ENCODE measurements around the gene DMGDH.

The DMGDH gene

DNA sequence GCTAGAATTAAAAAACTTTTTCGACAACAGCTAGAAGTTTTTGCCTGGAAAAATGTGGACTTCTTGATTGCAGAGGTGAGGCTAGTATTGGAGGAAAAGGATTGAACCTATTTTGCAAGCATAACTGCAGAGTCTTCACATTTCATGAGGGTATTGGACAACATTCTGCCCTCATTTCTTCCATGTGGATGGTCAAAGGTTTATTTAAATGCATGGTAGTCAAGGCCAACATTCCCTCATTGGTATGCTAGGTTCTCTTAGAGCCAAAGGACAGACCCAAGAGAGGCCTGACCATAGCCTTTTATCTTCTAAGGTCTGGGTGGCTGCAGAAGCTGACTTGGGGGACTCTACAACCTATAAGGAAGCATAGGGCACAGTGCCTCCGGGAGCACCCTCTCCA lies 11.3 kb upstream of the DMGDH start:
- TF ChIP-seq CTCF (IDR thresholded peaks at IDR 0.05), result no peak

DNA sequence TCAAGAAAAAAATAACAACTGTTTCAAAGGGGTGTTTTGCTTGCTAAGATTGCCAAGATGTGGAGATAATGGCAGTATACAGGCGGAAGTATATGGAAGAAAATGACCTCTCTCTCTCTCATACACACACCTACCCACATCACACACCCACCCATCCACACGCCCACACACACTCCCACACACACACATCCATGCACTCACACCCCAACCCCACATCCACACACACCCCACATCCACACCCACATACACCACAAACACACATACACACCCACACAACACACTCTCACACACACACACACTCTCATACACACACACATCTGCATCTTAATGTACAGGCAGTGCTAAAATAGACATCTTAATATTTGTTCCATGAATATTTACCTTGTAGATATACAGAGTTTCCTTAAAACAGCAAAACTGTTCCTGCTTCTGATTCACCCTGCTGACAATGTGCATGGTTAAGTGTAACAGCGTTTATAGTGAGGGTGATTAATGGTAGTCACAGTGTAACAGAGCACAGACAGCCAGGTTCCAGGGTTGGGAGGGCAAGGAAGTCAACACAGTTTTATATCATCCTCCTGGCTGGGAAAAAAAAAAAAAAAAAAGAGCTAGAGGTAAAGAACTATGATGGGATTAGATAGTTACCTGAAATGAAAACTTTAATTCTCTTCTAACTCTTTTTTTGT lies 8.3 kb upstream of the DMGDH start:
- TF ChIP-seq CTCF (IDR thresholded peaks at IDR 0.05), result no peak

- no peak for TF ChIP-seq CTCF (IDR thresholded peaks at IDR 0.05)
These were observed 7.3 kb upstream of the DMGDH start for GRCh38 chr5:79076819-79077218.

DNA sequence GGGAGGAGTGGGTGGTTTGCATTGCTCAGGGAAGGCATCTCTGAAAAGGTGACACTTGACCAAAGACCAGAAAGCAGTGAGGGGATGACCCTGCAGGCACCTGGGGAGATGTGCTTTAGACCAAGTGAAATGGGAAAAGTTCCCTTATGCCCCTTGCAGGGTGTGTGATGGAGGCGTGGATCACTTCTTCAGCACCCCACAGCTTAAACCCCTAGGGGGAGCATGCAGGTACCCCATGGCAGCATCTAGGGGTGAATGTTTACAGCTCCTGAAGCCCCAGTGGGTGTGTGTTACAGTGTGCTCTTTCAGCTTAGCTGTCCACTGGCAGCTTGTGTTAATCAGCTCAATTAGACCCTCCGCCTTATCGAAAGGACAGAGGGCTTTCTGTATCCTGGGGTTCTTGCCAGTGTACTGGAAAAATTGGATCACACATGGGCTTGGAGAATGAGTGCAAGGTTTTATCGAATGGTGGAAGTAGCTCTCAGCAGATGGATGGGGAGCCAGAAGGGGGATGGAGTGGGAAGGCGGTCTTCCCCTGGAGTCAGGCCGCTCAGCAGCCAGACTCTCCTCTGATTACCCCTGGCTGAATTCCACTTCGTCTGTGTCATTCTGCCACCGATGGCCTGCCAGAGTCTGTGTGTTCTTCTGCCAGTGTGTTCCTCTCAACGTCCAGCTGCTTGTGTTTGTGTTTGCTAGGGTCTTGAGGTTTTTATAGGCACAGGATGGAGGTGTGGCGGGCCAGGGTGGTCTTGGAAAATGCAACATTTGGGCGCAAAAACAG lies 6.4 kb upstream of the DMGDH start:
- TF ChIP-seq CTCF (IDR thresholded peaks at IDR 0.05), result no peak

- no peak for TF ChIP-seq CTCF (IDR thresholded peaks at IDR 0.05)
These were observed 5.2 kb upstream of the DMGDH start for GRCh38 chr5:79074641-79075040.

DNA sequence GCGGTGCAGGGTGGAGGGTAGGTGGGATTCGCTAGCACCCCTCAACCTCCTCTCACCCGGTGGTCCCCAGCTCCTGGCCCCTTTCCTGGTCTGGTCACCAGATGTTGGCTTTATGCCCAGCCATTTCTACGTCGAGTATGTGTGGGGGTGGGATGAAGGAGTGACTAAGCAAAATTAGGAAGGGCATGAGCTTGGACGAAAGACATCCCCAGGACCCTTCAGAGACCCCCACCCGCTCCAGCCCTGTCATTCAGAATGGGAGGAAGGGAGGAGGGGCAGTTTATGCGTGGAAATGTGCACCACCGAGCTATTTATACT lies 835 bp upstream of the DMGDH start:
- TF ChIP-seq CTCF (IDR thresholded peaks at IDR 0.05), result no peak

- no peak for TF ChIP-seq CTCF (IDR thresholded peaks at IDR 0.05)
These were observed 7.0 kb downstream of the DMGDH start for GRCh38 chr5:79062436-79062835.
